Esophagus squamous epithelium (tissue), 5 donors: ENCODE results near the gene NID1. TPM values are rescaled to one million over a fixed set of nuclear protein-coding genes. Genes with fewer than 3 reads are reported as not detected.

Source experiments
- DNase-seq: peaks from one replicate; lab custom pipeline; 2025; lab: John Stamatoyannopoulos, UW
- H3K27ac ChIP-seq, 4 donors: fragments of 200-600 bp; sonication (generic); one replicate each; pipeline ENCODE4 v1.5.1; 2016 to 2019; ENCODE audit warnings: mild to moderate bottlenecking in 1 of 4
- H3K27me3 ChIP-seq, 4 donors: fragments of 200-600 bp; sonication (generic); 1 replicate in 3 of 4; 2 replicates in 1 of 4; pipeline versions ENCODE4 v1.5.1 to v1.6.0; 2017 to 2021; ENCODE audit warnings: antibody characterized with exemption in 1 of 4
- H3K36me3 ChIP-seq, 3 donors: fragments of 200-600 bp; sonication (generic); one replicate each; pipeline ENCODE4 v1.5.1; 2016 to 2019
- H3K4me1 ChIP-seq, 3 donors: fragments of 200-600 bp; sonication (generic); one replicate each; pipeline ENCODE4 v1.5.1; 2017 to 2019
- H3K4me3 ChIP-seq, 4 donors: fragments of 200-600 bp; sonication (generic); 1 replicate in 3 of 4; 2 replicates in 1 of 4; pipeline ENCODE4 v1.5.1; 2016 to 2019; ENCODE audit warnings: mild to moderate bottlenecking in 2 of 4, moderate library complexity in 1 of 4
- H3K9me3 ChIP-seq, 3 donors: fragments of 200-600 bp; sonication (generic); one replicate each; pipeline ENCODE4 v1.5.1; 2016 to 2019
- CTCF ChIP-seq, 6 experiments: fragments of 450-650 bp in 4 of 6; fragments of 200-600 bp in 2 of 6; sonication (generic) in 2 of 6; IDR thresholded peaks; one replicate each; pipeline ENCODE4 v1.5.1; 2016 to 2019; ENCODE audit warnings: antibody characterized with exemption in 6 of 6, mild to moderate bottlenecking in 4 of 6, moderate library complexity in 4 of 6
- POLR2A ChIP-seq, 4 donors: fragments of 450-650 bp; IDR thresholded peaks; one replicate each; pipeline ENCODE4 v1.6.1; 2017; ENCODE audit warnings: antibody characterized with exemption in 4 of 4, mild to moderate bottlenecking in 4 of 4, moderate library complexity in 3 of 4
- WGBS, 2 donors: methylation state at CpG; one replicate each; pipeline ENCODE4 v1.1.5; 2018; 5-methylcytosine and 5-hydroxymethylcytosine counted together
- intact Hi-C: fragments of 100-400 bp; cut with DNase I; formaldehyde crosslinking; loops from one replicate; pipeline ENCODE4 v1.15.0; 2022
- total RNA-seq, 4 donors: library from RNA; depleted of rRNA; stranded (reverse); fragments of >200 nt; gene quantifications; one replicate each; pipeline ENCODE4 v1.1.0, GENCODE V29; 2016
- donor health status: DM: yes; HTN: yes; CAD: no.

The NID1 gene
- total RNA-seq, 4 donors from 2014 or later, result 3.6 to 120 (median 28.5) TPM

GRCh38 chr1:235939480-235939775 lies 125.5 kb downstream of the NID1 start:
- no peak for TF ChIP-seq CTCF (IDR thresholded peaks at IDR 0.05)
- TF ChIP-seq POLR2A (IDR thresholded peaks at IDR 0.05), result no peak
- H3K27me3 ChIP-seq, result no peaks in the 10 kb centered on the region
- DNase-seq, result no peak
- H3K4me3 ChIP-seq, result no peak overlapping the region
- peak overlapping the region in 3 of 4 donors; percentile 0 to 59 (median 55) for H3K27ac ChIP-seq
- H3K4me1 ChIP-seq, result peaks cover 8 to 50% (median 16%) of the 10 kb centered on the region in 3 donors
- H3K36me3 ChIP-seq, result no peaks in the 10 kb centered on the region
- 60 to 71% methylated on average over 1 of the region's 1 CpG for WGBS, 2 donors
- intact Hi-C loops, result no loop called here
- H3K9me3 ChIP-seq, result no peaks in the 10 kb centered on the region

GRCh38 chr1:235938709-235939479 lies 126.0 kb downstream of the NID1 start:
- DNase-seq, result no peak
- no peaks in the 10 kb centered on the region for H3K27me3 ChIP-seq
- TF ChIP-seq CTCF (IDR thresholded peaks at IDR 0.05), result no peak
- no peak for TF ChIP-seq POLR2A (IDR thresholded peaks at IDR 0.05)
- 63 to 65% methylated on average over 6 to 7 of the region's 7 CpGs for WGBS, 2 donors
- H3K4me1 ChIP-seq, result peaks cover 8 to 55% (median 16%) of the 10 kb centered on the region in 3 donors
- H3K36me3 ChIP-seq, result no peaks in the 10 kb centered on the region
- intact Hi-C loops, result no loop called here
- peak overlapping the region in 3 of 4 donors; percentile 0 to 59 (median 55) for H3K27ac ChIP-seq
- H3K9me3 ChIP-seq, result no peaks in the 10 kb centered on the region
- H3K4me3 ChIP-seq, result no peak overlapping the region

- no peak for DNase-seq
- TF ChIP-seq CTCF (IDR thresholded peaks at IDR 0.05) (no peak), POLR2A (IDR thresholded peaks at IDR 0.05) (no peak)
- no peak overlapping the region for H3K4me3 ChIP-seq
- H3K27me3 ChIP-seq, result no peaks in the 10 kb centered on the region
- peaks cover 25 to 66% (median 31%) of the 10 kb centered on the region in 3 donors for H3K4me1 ChIP-seq
- no peaks in the 10 kb centered on the region for H3K36me3 ChIP-seq
- H3K9me3 ChIP-seq, result no peaks in the 10 kb centered on the region
- intact Hi-C loops, result no loop called here
- WGBS, 2 donors, result 69 to 73% methylated on average over 4 to 5 of the region's 5 CpGs
- no peak overlapping the region for H3K27ac ChIP-seq
Measured at GRCh38 chr1:235937123-235937522, 127.8 kb downstream of the NID1 start.

- Histone ChIP-seq H3K36me3 (no peaks in the 10 kb centered on the region), H3K9me3 (no peaks in the 10 kb centered on the region), H3K4me3 (no peak overlapping the region), H3K4me1 (peaks cover 28 to 78% (median 40%) of the 10 kb centered on the region in 3 donors), H3K27ac (no peak overlapping the region), H3K27me3 (no peaks in the 10 kb centered on the region)
- intact Hi-C loops, result no loop called here
- 54 to 62% methylated on average over 20 to 23 of the region's 23 CpGs for whole genome bisulfite sequencing, 2 donors
- DNase-seq, result no peak
- TF ChIP-seq POLR2A (IDR thresholded peaks at IDR 0.05) (no peak), CTCF (IDR thresholded peaks at IDR 0.05) (no peak)
Measured at GRCh38 chr1:235935235-235936225, 129.4 kb downstream of the NID1 start.

GRCh38 chr1:235933766-235934116 lies 131.1 kb downstream of the NID1 start:
- intact Hi-C loops, result no loop called here
- peak overlapping the region; percentile 67 to 76 (median 70) for H3K27ac ChIP-seq

More at GRCh38 chr1:235933766-235934116, 131.1 kb downstream of the NID1 start:
- DNase-seq, result no peak
- H3K27me3 ChIP-seq, result no peaks in the 10 kb centered on the region
- peaks cover 28 to 87% (median 33%) of the 10 kb centered on the region in 3 donors for H3K4me1 ChIP-seq
- no peak overlapping the region for H3K4me3 ChIP-seq
- WGBS, 2 donors, result 41 to 60% methylated on average over 4 of the region's 4 CpGs
- H3K9me3 ChIP-seq, result no peaks in the 10 kb centered on the region
- no peak for TF ChIP-seq CTCF (IDR thresholded peaks at IDR 0.05)
- no peak for TF ChIP-seq POLR2A (IDR thresholded peaks at IDR 0.05)
- no peaks in the 10 kb centered on the region for H3K36me3 ChIP-seq
